K562 (cell line): Measurements from ENCODE around the gene BRPF1. TPM values are rescaled to one million over a fixed set of nuclear protein-coding genes. Genes with fewer than 3 reads are reported as not detected.
A peak's percentile ranks its signal among the peaks of the same experiment; 100 is the strongest.

Experiments
- ARHGAP35 ChIP-seq: fragments of 450-650 bp; IDR thresholded peaks from 2 replicates; pipeline ENCODE4 v1.6.1; 2018; ENCODE audit not compliant: partially characterized antibody
- ARID4B ChIP-seq: sonication (generic); formaldehyde crosslinking; IDR thresholded peaks from 2 replicates; pipeline ENCODE4 v1.8.0; 2022; ENCODE audit warnings: mild to moderate bottlenecking, missing genetic modification reagents
- ATF3 ChIP-seq, 2 experiments: fragments of 450-650 bp in 1 of 2; sonication (generic) in 1 of 2; formaldehyde crosslinking in 1 of 2; IDR thresholded peaks in 1 of 2; conservative IDR thresholded peaks in 1 of 2; 2 replicates each; pipeline versions ENCODE4 v1.6.1 to v1.8.1; 2016 to 2023; ENCODE audit warnings: mild to moderate bottlenecking in 2 of 2, moderate library complexity in 2 of 2, inconsistent platforms in 1 of 2, missing genetic modification reagents in 1 of 2
- CCAR2 ChIP-seq: fragments of 200-400 bp; formaldehyde crosslinking; IDR thresholded peaks from 2 replicates; pipeline ENCODE4 v1.6.1; 2017; ENCODE audit warnings: mild to moderate bottlenecking, low read depth, low read length
- ELF1 ChIP-seq: fragments of 200-800 bp; sonication (Bioruptor generic); IDR thresholded peaks from 2 replicates; pipeline ENCODE4 v1.6.1; 2016; ENCODE audit warnings: missing genetic modification characterization, missing compliant biosample characterization
- FUS ChIP-seq: fragments of 200-400 bp; formaldehyde crosslinking; optimal IDR thresholded peaks from 2 replicates; pipeline ENCODE3; 2017; ENCODE audit warnings: low read depth, low read length
- GABPA ChIP-seq: fragments of 200-800 bp; sonication (Bioruptor generic); conservative IDR thresholded peaks from 2 replicates; pipeline ENCODE4 v1.6.1; 2016; ENCODE audit warnings: low read depth, missing genetic modification characterization, missing compliant biosample characterization
- NR2C2 ChIP-seq, 2 experiments: fragments of 200-800 bp in 1 of 2; sonication (Bioruptor generic) in 1 of 2; sonication (generic) in 1 of 2; formaldehyde crosslinking in 1 of 2; IDR thresholded peaks; 2 replicates each; pipeline versions ENCODE4 v1.6.1 to v1.8.0; 2016 to 2022; ENCODE audit warnings: mild to moderate bottlenecking in 1 of 2, missing compliant biosample characterization in 1 of 2, missing genetic modification characterization in 1 of 2, missing genetic modification reagents in 1 of 2
- SNAPC5 ChIP-seq: fragments of 250-450 bp; sonication (Bioruptor Pico); IDR thresholded peaks from 2 replicates; pipeline ENCODE4 v1.8.0; 2021; ENCODE audit warnings: moderate library complexity, mild to moderate bottlenecking, inconsistent platforms
- ZFP1 ChIP-seq: fragments of 450-650 bp; formaldehyde crosslinking; IDR thresholded peaks from 2 replicates; pipeline ENCODE4 v1.4.0; 2020; ENCODE audit warnings: mild to moderate bottlenecking, mixed read lengths
- ZNF277 ChIP-seq: fragments of 250-450 bp; sonication (Bioruptor Pico); IDR thresholded peaks from 2 replicates; pipeline ENCODE4 v1.8.0; 2022; ENCODE audit warnings: inconsistent platforms, mild to moderate bottlenecking, moderate library complexity, borderline replicate concordance
- ZNF609 ChIP-seq: sonication (generic); formaldehyde crosslinking; IDR thresholded peaks from 2 replicates; pipeline ENCODE4 v1.8.1; 2023; ENCODE audit warnings: missing genetic modification reagents, mild to moderate bottlenecking, borderline replicate concordance
- ZNF778 ChIP-seq: fragments of 450-650 bp; formaldehyde crosslinking; IDR thresholded peaks from 2 replicates; pipeline ENCODE4 v1.4.0; 2020; ENCODE audit warnings: mild to moderate bottlenecking, moderate library complexity
- polyA plus RNA-seq, 8 experiments: library from polyadenylated mRNA; depleted of rRNA in 4 of 8; stranded (reverse) in 5 of 8; unstranded in 3 of 8; fragments of >200 nt; fragmentation: Nextera tagmentation in 2 of 8; fragmentation: Illumina TruSeq in 1 of 8; extraction: Ambion mirVana in 2 of 8; extraction: Trizol in 1 of 8; gene quantifications; 2 replicates each; pipeline versions ENCODE4 v1.2.1 to v1.2.3, GENCODE V29; 2011 to 2014; ENCODE audit warnings: inconsistent platforms in 1 of 8, missing spikeins in 1 of 8
- total RNA-seq, 7 experiments: library from RNA; depleted of rRNA in 6 of 7; stranded (reverse); fragments of >200 nt in 6 of 7; fragmentation: Illumina TruSeq in 2 of 7; extraction: Trizol in 2 of 7; gene quantifications; 2 replicates each; pipeline versions ENCODE4 v1.2.1 to v1.2.3, GENCODE V29; 2011 to 2021; ENCODE audit warnings: low replicate concordance in 1 of 7

Gene BRPF1
- total and polyA plus RNA-seq, 9 of the 15 experiments (the other 6 are each of a cell fraction or from before 2014, with no cell fraction given), result 1.1 to 40.2 (median 23.5) TPM

GRCh38 chr3:9792405-9793160 is 61.0 kb downstream of the BRPF1 start, which contains the start of the genes ARPC4 and TADA3 (continued):
- TF ChIP-seq ZNF609 (CRISPR knock-in tag) (0 out of 2 replicates have a peak, but pooled peaks have one; percentile 39), NR2C2 (CRISPR knock-in tag; IDR thresholded peaks at IDR 0.05) (no peak), NR2C2 (tag; IDR thresholded peaks at IDR 0.05) (peak; percentile 78), ATF3 (IDR thresholded peaks at IDR 0.05) (peak; percentile 52; the same call in 1 of the 2 replicates), ATF3 (CRISPR knock-in tag; conservative IDR thresholded peaks at IDR 0.05) (no peak), FUS (no peak), ARID4B (CRISPR knock-in tag) (no peak; the same call in 1 of the 2 replicates), ARHGAP35 (peak; percentile 86), GABPA (peak; percentile 94), SNAPC5 (CRISPR knock-in tag) (no peak), ZNF778 (no peak), ELF1 (tag) (peak; percentile 97), CCAR2 (no peak), ZFP1 (CRISPR knock-in tag) (no peak), ZNF277 (CRISPR knock-in tag) (no peak)
